Endothelial cell of umbilical vein (primary cell): ENCODE data around the gene MESP2. TPM values are rescaled to one million over a fixed set of nuclear protein-coding genes. Genes with fewer than 3 reads are reported as not detected.

Experiments used
- BruUV-seq: library from RNA; stranded (reverse); fragments of 400-500 nt; replicated peaks from 2 replicates; lab custom pipeline; 2021; lab: Mats Ljungman, UMichigan
- CTCF ChIA-PET: fragments of 300-600, 350-600 bp; sonication (Branson Sonifier 250); formaldehyde crosslinking; loops from one replicate; lab custom pipeline; 2021; ENCODE audit warnings: antibody characterized with exemption, inconsistent platforms; lab: Charles Lee
- POLR2A ChIA-PET: fragments of 300-600, 350-600 bp; sonication (Branson Sonifier 250); formaldehyde crosslinking; loops from one replicate; lab custom pipeline; 2021; ENCODE audit warnings: antibody characterized with exemption, inconsistent platforms; lab: Charles Lee
- DNase-seq: peaks from one replicate; pipeline ENCODE4 v3.0.0-alpha.2; 2011; ENCODE audit warnings: low read depth, low spot score
- FAIRE-seq: peaks from 2 replicates; lab custom pipeline; 2011; peaks lifted over from hg19 to GRCh38; lab: Jason Lieb, UNC
- H2AFZ ChIP-seq: 2 replicates; pipeline ENCODE4 v1.6.0; 2012; ENCODE audit warnings: low read depth, low read length, control low read depth, inconsistent platforms
- H3K27ac ChIP-seq: 2 replicates; pipeline ENCODE4 v1.5.1; 2011; ENCODE audit warnings: low read depth, mild to moderate bottlenecking, control low read depth, low read length, moderate library complexity; ENCODE audit not compliant: insufficient read depth
- H3K27me3 ChIP-seq, 2 experiments: 2 replicates each; pipeline versions ENCODE4 v1.6.0 to v1.6.1; 2011; ENCODE audit warnings: low read length in 2 of 2, mixed read lengths in 1 of 2; ENCODE audit not compliant: control insufficient read depth in 2 of 2, insufficient read depth in 2 of 2
- H3K36me3 ChIP-seq, 2 experiments: 2 replicates in 1 of 2; 3 replicates in 1 of 2; pipeline ENCODE4 v1.5.1; 2011; ENCODE audit warnings: low read length in 2 of 2, mild to moderate bottlenecking in 1 of 2, moderate library complexity in 1 of 2; ENCODE audit not compliant: control insufficient read depth in 2 of 2, insufficient read depth in 2 of 2; ENCODE audit errors: extremely low read depth in 1 of 2
- H3K4me1 ChIP-seq: 3 replicates; pipeline ENCODE4 v1.5.1; 2011; ENCODE audit warnings: mild to moderate bottlenecking, low read length; ENCODE audit not compliant: control insufficient read depth, insufficient read depth; ENCODE audit errors: extremely low read depth
- H3K4me2 ChIP-seq: 2 replicates; pipeline ENCODE4 v1.6.1; 2011; ENCODE audit warnings: low read length, control low read depth, mixed read lengths; ENCODE audit not compliant: insufficient read depth
- H3K4me3 ChIP-seq, 3 experiments: fragments of 200-600 bp in 1 of 3; sonication (generic), shearing (Covaris generic) in 1 of 3; replicated peaks in 1 of 3; 2 replicates each; pipeline ENCODE4 v1.5.1; 2011 to 2016; ENCODE audit warnings: control low read depth in 3 of 3, low read length in 3 of 3, mild to moderate bottlenecking in 2 of 3, inconsistent platforms in 1 of 3, low read depth in 1 of 3, moderate library complexity in 1 of 3; ENCODE audit not compliant: insufficient read depth in 1 of 3
- H3K79me2 ChIP-seq: 2 replicates; pipeline ENCODE4 v1.6.0; 2012; ENCODE audit warnings: low read length, inconsistent platforms; ENCODE audit not compliant: control insufficient read depth, insufficient read depth
- H3K9ac ChIP-seq: replicated peaks from 2 replicates; pipeline ENCODE3; 2011; ENCODE audit warnings: low read length, control low read depth; ENCODE audit not compliant: insufficient read depth; ENCODE audit errors: extremely low read depth
- H3K9me1 ChIP-seq: replicated peaks from 3 replicates; pipeline ENCODE4 v1.6.0; 2011; ENCODE audit warnings: mild to moderate bottlenecking, low read length; ENCODE audit not compliant: control insufficient read depth, insufficient read depth; ENCODE audit errors: extremely low read depth
- H3K9me3 ChIP-seq: replicated peaks from 2 replicates; pipeline ENCODE4 v1.5.1; 2012; ENCODE audit warnings: low read length, inconsistent platforms; ENCODE audit not compliant: control insufficient read depth, insufficient read depth
- H4K20me1 ChIP-seq: replicated peaks from 2 replicates; pipeline ENCODE3; 2011; ENCODE audit warnings: mild to moderate bottlenecking, low read length; ENCODE audit not compliant: control insufficient read depth, insufficient read depth; ENCODE audit errors: extremely low read depth
- EZH2 ChIP-seq: IDR thresholded peaks from 2 replicates; pipeline ENCODE4 v1.6.1; 2012; ENCODE audit warnings: borderline replicate concordance, low read depth, mild to moderate bottlenecking, moderate library complexity, low read length, inconsistent platforms; ENCODE audit not compliant: severe bottlenecking
- FOS ChIP-seq: IDR thresholded peaks from 2 replicates; pipeline ENCODE4 v1.6.1; 2011; ENCODE audit warnings: mild to moderate bottlenecking, low read length, moderate library complexity, borderline replicate concordance; ENCODE audit not compliant: insufficient read depth
- GATA2 ChIP-seq: IDR thresholded peaks from 2 replicates; pipeline ENCODE4 v1.7.0; 2011; ENCODE audit warnings: low read depth, mild to moderate bottlenecking, moderate library complexity, mixed read lengths, low read length; ENCODE audit not compliant: insufficient read length, insufficient read depth
- JUN ChIP-seq: IDR thresholded peaks from 2 replicates; pipeline ENCODE4 v1.6.1; 2011; ENCODE audit warnings: borderline replicate concordance, low read depth; ENCODE audit not compliant: insufficient read length, insufficient read depth
- MYC ChIP-seq: IDR thresholded peaks from one replicate; pipeline ENCODE4 v1.6.1; 2011; ENCODE audit warnings: mild to moderate bottlenecking, low read depth, low read length
- POLR2A ChIP-seq: IDR thresholded peaks from 2 replicates; pipeline ENCODE4 v1.6.1; 2012; ENCODE audit warnings: low read depth, mild to moderate bottlenecking, control low read depth, low read length
- POLR2AphosphoS5 ChIP-seq: IDR thresholded peaks from 2 replicates; pipeline ENCODE4 v1.6.1; 2012; ENCODE audit warnings: low read depth, mild to moderate bottlenecking, control low read depth, low read length, moderate library complexity; ENCODE audit not compliant: insufficient read depth
- dilution Hi-C: fragments of 300-500 bp; cut with MboI; formaldehyde crosslinking; loops from one replicate; pipeline ENCODE4 v1.15.0; 2019; ENCODE audit warnings: low sequenced_read_pairs; ENCODE audit not compliant: extremely low pct_ligation_motif_present
- intact Hi-C: fragments of 100-400 bp; cut with micrococcal nuclease; formaldehyde crosslinking; loops from one replicate; pipeline ENCODE4 v1.10.0; 2022
- polyA plus RNA-seq, 4 experiments: library from polyadenylated mRNA; depleted of rRNA in 3 of 4; stranded (reverse) in 3 of 4; unstranded in 1 of 4; fragments of >200 nt; gene quantifications; 2 replicates each; pipeline versions ENCODE4 v1.2.1 to v1.2.3, GENCODE V29; 2011 to 2012; ENCODE audit warnings: missing spikeins in 1 of 4
- total RNA-seq: library from RNA; stranded (reverse); gene quantifications from 2 replicates; pipeline ENCODE4 v1.2.3, GENCODE V29; 2021
- TF ChIP-seq, protein P1 (sequence below): IDR thresholded peaks from 2 replicates; pipeline ENCODE4 v1.6.1; 2011; ENCODE audit not compliant: insufficient read depth, insufficient read length
- TF ChIP-seq, protein P2 (sequence below), 2 donors: IDR thresholded peaks; 1 replicate in 1 of 2; 2 replicates in 1 of 2; pipeline ENCODE4 v1.5.1; 2011; ENCODE audit warnings: low read length in 2 of 2, mild to moderate bottlenecking in 2 of 2, moderate library complexity in 2 of 2, control low read depth in 1 of 2, inconsistent platforms in 1 of 2, low read depth in 1 of 2; ENCODE audit not compliant: insufficient read depth in 1 of 2; ENCODE audit errors: extremely low read depth in 1 of 2

The MESP2 gene
- total and polyA plus RNA-seq, 2 donors (not counting 3 experiments of a cell fraction or from before 2014, with no cell fraction given): 0.42 to 0.43 TPM

DNA sequence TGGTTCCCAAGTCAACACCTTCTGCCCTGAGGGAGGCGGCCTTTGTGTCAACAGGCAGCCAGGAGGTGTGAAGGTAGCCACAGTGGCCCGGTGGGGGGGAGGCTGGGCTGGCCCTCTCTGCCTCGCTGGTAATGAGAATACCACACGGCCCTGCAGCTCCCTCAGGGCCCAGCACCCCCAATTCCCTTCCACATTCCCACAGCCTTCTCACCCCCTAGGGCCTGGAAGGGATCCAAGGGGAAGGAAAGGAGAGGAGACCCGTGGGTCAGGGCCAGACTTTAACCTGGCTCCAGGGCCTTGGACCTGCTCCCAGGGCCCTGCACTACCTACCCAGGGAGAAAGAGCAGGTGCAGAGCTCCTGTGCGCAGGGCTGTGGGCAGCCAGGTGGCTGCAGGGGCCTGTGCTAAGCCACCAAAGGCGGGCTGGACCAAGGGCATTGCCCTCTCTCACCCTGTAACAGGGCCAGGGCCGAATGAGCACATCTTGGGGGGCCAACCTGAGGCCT lies 8.7 kb upstream of the MESP2 start:
- ChIA-PET CTCF (interaction anchor here (0.9 to 2.3 kb wide), 6 partner anchors 8 to 121 kb away, joined by 3 to 22 read pairs (median 4); partner anchors contain the start of gene ANPEP), POLR2A (no interaction called here)
- DNase-seq (no peak), FAIRE-seq (no peak)
- Histone ChIP-seq H3K79me2 (no peaks in the 10 kb centered on the region), H2AFZ (no peak overlapping the region), H3K27me3 (no peaks in the 10 kb centered on the region), H3K4me1 (no peaks in the 10 kb centered on the region), H4K20me1 (no peaks in the 10 kb centered on the region), H3K36me3 (no peaks in the 10 kb centered on the region), H3K9me3 (no peaks in the 10 kb centered on the region), H3K9ac (no peak overlapping the region), H3K9me1 (no peaks in the 10 kb centered on the region), H3K4me2 (no peak overlapping the region), H3K4me3 (no peak overlapping the region), H3K27ac (no peak overlapping the region)
- dilution Hi-C loops (loop anchor here (25.0 kb wide), 1 partner anchor 95 kb away; no protein-coding TSS in a partner anchor), intact Hi-C loops (no loop called here)
- TF ChIP-seq FOS: no peak
- TF ChIP-seq POLR2AphosphoS5: no peak
- no peak for TF ChIP-seq EZH2
- no peak for TF ChIP-seq JUN
- TF ChIP-seq, protein P1, sequence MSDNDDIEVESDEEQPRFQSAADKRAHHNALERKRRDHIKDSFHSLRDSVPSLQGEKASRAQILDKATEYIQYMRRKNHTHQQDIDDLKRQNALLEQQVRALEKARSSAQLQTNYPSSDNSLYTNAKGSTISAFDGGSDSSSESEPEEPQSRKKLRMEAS: no peak
- TF ChIP-seq GATA2: no peak
- no peak for TF ChIP-seq MYC
- TF ChIP-seq, protein P2, sequence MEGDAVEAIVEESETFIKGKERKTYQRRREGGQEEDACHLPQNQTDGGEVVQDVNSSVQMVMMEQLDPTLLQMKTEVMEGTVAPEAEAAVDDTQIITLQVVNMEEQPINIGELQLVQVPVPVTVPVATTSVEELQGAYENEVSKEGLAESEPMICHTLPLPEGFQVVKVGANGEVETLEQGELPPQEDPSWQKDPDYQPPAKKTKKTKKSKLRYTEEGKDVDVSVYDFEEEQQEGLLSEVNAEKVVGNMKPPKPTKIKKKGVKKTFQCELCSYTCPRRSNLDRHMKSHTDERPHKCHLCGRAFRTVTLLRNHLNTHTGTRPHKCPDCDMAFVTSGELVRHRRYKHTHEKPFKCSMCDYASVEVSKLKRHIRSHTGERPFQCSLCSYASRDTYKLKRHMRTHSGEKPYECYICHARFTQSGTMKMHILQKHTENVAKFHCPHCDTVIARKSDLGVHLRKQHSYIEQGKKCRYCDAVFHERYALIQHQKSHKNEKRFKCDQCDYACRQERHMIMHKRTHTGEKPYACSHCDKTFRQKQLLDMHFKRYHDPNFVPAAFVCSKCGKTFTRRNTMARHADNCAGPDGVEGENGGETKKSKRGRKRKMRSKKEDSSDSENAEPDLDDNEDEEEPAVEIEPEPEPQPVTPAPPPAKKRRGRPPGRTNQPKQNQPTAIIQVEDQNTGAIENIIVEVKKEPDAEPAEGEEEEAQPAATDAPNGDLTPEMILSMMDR (IDR thresholded peaks at IDR 0.05; ENCODE audit: extremely low read depth in 1 of 2, insufficient read depth in 1 of 2, low read depth in 1 of 2, low read length in 2 of 2): no peak
- no peak for TF ChIP-seq POLR2A
- BruUV-seq: no TSS peak
